OCI-LY1 (cell line): ENCODE data around the gene TM9SF4.

ENCODE experiments used
- H2AFZ ChIP-seq: fragments of 200-600 bp; sonication (generic), shearing (Covaris generic); 2 replicates; pipeline ENCODE4 v1.6.0; 2014; ENCODE audit warnings: antibody characterized with exemption, mild to moderate bottlenecking, low read length
- H3F3A ChIP-seq: fragments of 200-600 bp; sonication (generic), shearing (Covaris generic); 2 replicates; pipeline ENCODE4 v1.6.0; 2014; ENCODE audit warnings: mild to moderate bottlenecking, antibody characterized with exemption, low read length, moderate library complexity; ENCODE audit not compliant: insufficient read depth
- H3K27ac ChIP-seq: fragments of 200-600 bp; sonication (generic); 2 replicates; pipeline ENCODE4 v1.5.1; 2014; ENCODE audit warnings: low read length, mixed run types, mild to moderate bottlenecking, low read depth; ENCODE audit not compliant: poor library complexity, severe bottlenecking
- H3K27me3 ChIP-seq: fragments of 200-600 bp; sonication (generic); 2 replicates; pipeline ENCODE4 v1.6.0; 2014; ENCODE audit warnings: antibody characterized with exemption, mild to moderate bottlenecking, low read length, moderate library complexity; ENCODE audit not compliant: insufficient read depth
- H3K36me3 ChIP-seq: fragments of 200-600 bp; sonication (generic); 2 replicates; pipeline ENCODE4 v1.6.1; 2014; ENCODE audit warnings: mild to moderate bottlenecking, antibody characterized with exemption, low read length, moderate library complexity, mixed read lengths; ENCODE audit not compliant: insufficient read depth
- H3K4me1 ChIP-seq: fragments of 200-600 bp; sonication (generic); 2 replicates; pipeline ENCODE4 v1.5.1; 2014; ENCODE audit warnings: mild to moderate bottlenecking, low read length, moderate library complexity; ENCODE audit not compliant: insufficient read depth, severe bottlenecking
- H3K4me2 ChIP-seq: fragments of 200-600 bp; sonication (generic), shearing (Covaris generic); 2 replicates; pipeline ENCODE4 v1.6.1; 2014; ENCODE audit warnings: low read length
- H3K4me3 ChIP-seq: fragments of 200-600 bp; sonication (generic); 2 replicates; pipeline ENCODE4 v1.5.1; 2014; ENCODE audit warnings: low read length, low read depth, mild to moderate bottlenecking, mixed read lengths; ENCODE audit not compliant: poor library complexity, severe bottlenecking
- H3K79me2 ChIP-seq: fragments of 200-600 bp; shearing (Covaris generic); 2 replicates; pipeline ENCODE4 v1.6.1; 2016; ENCODE audit warnings: mixed run types, low read length, mixed read lengths; ENCODE audit not compliant: insufficient read depth
- H3K9ac ChIP-seq: fragments of 200-600 bp; sonication (generic), shearing (Covaris generic); 2 replicates; pipeline ENCODE4 v1.6.1; 2014; ENCODE audit warnings: mild to moderate bottlenecking, low read length, mixed read lengths
- H3K9me2 ChIP-seq: fragments of 200-600 bp; sonication (generic), shearing (Covaris generic); 2 replicates; pipeline ENCODE4 v1.6.1; 2014; ENCODE audit warnings: low read depth, mild to moderate bottlenecking, low read length, mixed read lengths
- H3K9me3 ChIP-seq: fragments of 200-600 bp; shearing (Covaris generic); 2 replicates; pipeline ENCODE4 v1.6.1; 2014; ENCODE audit warnings: low read length, mixed read lengths
- H4K20me1 ChIP-seq: fragments of 200-600 bp; sonication (generic), shearing (Covaris generic); 2 replicates; pipeline ENCODE4 v1.6.0; 2016; ENCODE audit warnings: mild to moderate bottlenecking, low read length; ENCODE audit not compliant: insufficient read depth
- EZH2 ChIP-seq: fragments of 200-600 bp; sonication (generic), shearing (Covaris generic); IDR thresholded peaks from 2 replicates; pipeline ENCODE4 v1.8.0; 2017; ENCODE audit warnings: borderline replicate concordance, mixed run types, mild to moderate bottlenecking, antibody characterized with exemption, low read length, moderate library complexity, mixed read lengths
- TF ChIP-seq, protein P1 (sequence below): fragments of 200-600 bp; sonication (generic), shearing (Covaris generic); IDR thresholded peaks from 2 replicates; pipeline ENCODE4 v1.5.1; 2017; ENCODE audit warnings: mild to moderate bottlenecking, antibody characterized with exemption, low read length, moderate library complexity, mixed read lengths

Gene TM9SF4

DNA sequence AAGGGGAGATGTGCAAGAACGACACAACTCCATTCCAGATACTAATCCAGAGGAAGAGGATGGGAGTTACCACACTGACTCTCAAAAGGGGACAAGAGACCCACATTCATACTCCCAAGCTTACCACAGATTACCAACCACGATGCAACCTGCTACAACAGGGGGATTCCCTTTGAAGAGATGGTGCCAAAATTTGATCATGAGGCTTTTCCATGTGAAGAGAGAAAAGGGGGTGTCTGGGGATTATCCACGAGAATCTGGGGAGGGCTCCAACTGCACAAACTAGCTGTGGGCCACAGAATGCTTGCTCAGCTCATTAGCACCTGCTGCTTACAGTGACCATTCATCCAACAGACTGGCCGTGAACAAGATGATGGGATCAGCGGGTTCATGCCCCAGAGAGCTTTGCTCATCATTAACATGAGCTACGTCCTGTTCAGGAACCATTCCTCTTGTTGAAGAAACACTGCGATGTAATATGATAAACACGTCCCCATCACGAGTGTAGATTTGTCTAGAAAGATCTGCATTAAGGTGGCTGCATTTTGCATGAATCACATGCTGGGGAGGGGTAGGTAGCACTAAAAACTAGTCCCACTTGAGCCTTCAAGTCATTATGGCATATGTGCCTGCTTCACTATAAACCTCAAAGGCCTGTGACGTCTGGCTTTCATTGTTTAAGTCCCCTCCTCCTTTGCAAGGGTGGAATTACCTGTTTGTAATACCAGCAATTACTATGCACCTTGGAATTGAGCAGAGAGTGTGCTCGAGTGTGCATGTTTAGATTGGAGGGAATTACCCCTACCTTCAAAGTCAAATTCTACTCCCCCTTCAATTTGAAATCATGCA is 94.1 kb downstream of the TM9SF4 start:
- TF ChIP-seq EZH2, result no peak
- TF ChIP-seq, protein P1, sequence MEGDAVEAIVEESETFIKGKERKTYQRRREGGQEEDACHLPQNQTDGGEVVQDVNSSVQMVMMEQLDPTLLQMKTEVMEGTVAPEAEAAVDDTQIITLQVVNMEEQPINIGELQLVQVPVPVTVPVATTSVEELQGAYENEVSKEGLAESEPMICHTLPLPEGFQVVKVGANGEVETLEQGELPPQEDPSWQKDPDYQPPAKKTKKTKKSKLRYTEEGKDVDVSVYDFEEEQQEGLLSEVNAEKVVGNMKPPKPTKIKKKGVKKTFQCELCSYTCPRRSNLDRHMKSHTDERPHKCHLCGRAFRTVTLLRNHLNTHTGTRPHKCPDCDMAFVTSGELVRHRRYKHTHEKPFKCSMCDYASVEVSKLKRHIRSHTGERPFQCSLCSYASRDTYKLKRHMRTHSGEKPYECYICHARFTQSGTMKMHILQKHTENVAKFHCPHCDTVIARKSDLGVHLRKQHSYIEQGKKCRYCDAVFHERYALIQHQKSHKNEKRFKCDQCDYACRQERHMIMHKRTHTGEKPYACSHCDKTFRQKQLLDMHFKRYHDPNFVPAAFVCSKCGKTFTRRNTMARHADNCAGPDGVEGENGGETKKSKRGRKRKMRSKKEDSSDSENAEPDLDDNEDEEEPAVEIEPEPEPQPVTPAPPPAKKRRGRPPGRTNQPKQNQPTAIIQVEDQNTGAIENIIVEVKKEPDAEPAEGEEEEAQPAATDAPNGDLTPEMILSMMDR, result no peak
- Histone ChIP-seq H3K4me1 (peaks cover 36% of the 10 kb centered on the region), H3K4me3 (no peak overlapping the region), H3K27me3 (no peaks in the 10 kb centered on the region), H3F3A (no peaks in the 10 kb centered on the region), H3K79me2 (peaks cover 64% of the 10 kb centered on the region), H3K9me3 (no peaks in the 10 kb centered on the region), H4K20me1 (0 out of 2 replicates have a peak, but pooled peaks cover 3% of the 10 kb centered on the region), H3K9me2 (no peaks in the 10 kb centered on the region), H3K9ac (no peak overlapping the region), H2AFZ (no peak overlapping the region), H3K27ac (no peak overlapping the region), H3K4me2 (no peak overlapping the region), H3K36me3 (peaks cover 52% of the 10 kb centered on the region)

DNA sequence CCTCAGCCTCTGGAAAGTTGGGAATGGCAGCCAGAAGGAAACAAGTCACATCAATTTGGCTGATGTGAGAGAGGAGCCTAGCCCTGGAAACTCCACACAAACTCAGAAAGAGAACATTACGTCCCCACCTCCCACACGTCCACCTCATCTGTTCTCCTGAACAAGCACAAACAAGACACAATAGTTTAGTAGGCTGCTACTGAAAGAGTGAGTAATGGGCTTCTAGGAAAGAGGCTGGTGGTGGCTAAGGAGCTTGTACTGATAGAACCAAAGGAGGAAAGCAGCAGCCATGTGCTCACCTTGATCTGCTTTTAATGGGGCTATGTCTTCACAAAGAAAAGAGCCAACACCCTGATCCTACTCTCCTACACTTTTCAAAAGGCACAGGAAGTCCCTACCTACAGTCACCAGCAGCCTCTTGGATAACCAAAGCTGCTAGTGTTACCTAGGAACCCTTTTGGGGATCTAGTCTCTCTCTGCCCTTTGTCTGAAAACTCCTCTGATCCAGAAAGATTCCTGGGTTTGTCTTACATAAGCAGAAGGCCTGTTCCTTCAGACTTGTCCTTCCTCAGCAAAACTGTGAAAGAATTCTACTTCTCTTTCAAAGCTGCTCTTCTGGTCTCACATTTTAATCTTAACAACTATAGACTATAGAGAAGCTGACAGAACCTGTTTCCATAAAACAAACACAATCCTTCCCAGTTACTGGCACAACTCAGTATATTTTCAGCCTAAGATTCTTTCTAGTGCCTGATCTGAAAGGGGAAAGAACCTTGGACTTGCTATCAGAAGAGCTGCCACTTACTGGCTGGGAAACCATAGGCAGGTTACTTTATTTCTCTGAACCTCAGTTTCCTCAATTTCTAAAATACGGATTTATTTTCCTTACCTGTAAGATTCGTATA is 94.9 kb downstream of the TM9SF4 start:
- Histone ChIP-seq H3K9me3 (no peaks in the 10 kb centered on the region), H3K4me3 (no peak overlapping the region), H2AFZ (no peak overlapping the region), H4K20me1 (0 out of 2 replicates have a peak, but pooled peaks cover 3% of the 10 kb centered on the region), H3F3A (no peaks in the 10 kb centered on the region), H3K27ac (no peak overlapping the region), H3K4me2 (peak overlapping the region; percentile 88), H3K36me3 (peaks cover 48% of the 10 kb centered on the region), H3K79me2 (peaks cover 64% of the 10 kb centered on the region), H3K4me1 (peaks cover 44% of the 10 kb centered on the region), H3K9me2 (no peaks in the 10 kb centered on the region), H3K9ac (peak overlapping the region; percentile 21; the same call in 1 of the 2 replicates), H3K27me3 (no peaks in the 10 kb centered on the region)
- no peak for TF ChIP-seq EZH2
- TF ChIP-seq, protein P1, result no peak

DNA sequence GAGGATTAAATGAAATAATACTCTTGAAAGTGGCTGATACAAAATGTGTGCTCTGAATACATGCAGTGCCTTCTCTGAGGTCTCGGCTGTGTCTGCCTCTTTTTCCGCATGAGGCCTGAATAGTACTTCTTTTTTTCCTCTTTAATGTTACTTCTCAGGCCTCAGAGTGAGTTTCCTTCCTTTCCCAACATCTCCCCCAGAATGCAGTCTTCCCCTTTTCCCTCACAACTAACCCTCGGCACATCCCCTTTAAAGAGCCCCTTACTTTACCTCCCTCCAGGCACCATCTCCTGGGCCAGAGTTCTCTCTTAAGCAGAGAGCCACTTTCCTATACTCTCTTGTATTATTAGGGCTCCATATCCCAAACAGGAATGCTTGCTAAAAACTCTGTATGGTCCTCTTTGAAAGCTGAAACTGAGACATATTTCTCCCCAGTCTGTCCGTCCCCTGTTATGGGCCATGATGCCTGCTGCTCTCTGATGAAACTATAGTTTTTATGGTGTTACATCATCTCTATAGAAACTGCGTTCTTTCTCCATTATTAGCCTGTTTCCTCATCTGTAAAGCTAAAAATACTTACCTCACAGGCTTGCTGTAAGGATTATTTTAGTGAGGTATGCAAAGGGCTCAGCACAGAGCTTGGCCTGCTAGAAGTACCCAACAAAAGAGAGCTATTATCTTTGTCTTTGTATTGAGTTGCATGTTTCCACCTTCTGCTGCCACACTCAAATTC is 95.8 kb downstream of the TM9SF4 start:
- Histone ChIP-seq H3K4me3 (peak overlapping the region; percentile 100), H3K4me1 (peaks cover 47% of the 10 kb centered on the region), H3K9me2 (no peaks in the 10 kb centered on the region), H3K27ac (peak overlapping the region; percentile 27), H3K9ac (peak overlapping the region; percentile 100; the same call in 1 of the 2 replicates), H3K27me3 (no peaks in the 10 kb centered on the region), H3K79me2 (peaks cover 64% of the 10 kb centered on the region), H3K36me3 (peaks cover 48% of the 10 kb centered on the region), H4K20me1 (0 out of 2 replicates have a peak, but pooled peaks cover 3% of the 10 kb centered on the region), H3F3A (no peaks in the 10 kb centered on the region), H2AFZ (no peak overlapping the region), H3K9me3 (no peaks in the 10 kb centered on the region), H3K4me2 (peak overlapping the region; percentile 88)
- TF ChIP-seq, protein P1, result no peak
- TF ChIP-seq EZH2, result no peak
